SK-N-MC (cell line): ENCODE measurements around the gene USP47.
A peak's percentile ranks its signal among the peaks of the same experiment; 100 is the strongest.

Experiments used
- DNase-seq: peaks from one replicate; pipeline ENCODE4 v3.0.0-alpha.2; 2011; ENCODE audit warnings: low read depth, low spot score
- H3K27ac ChIP-seq: fragments of 200-600 bp; sonication (generic); 2 replicates; pipeline ENCODE4 v1.5.1; 2016; ENCODE audit warnings: mixed run types
- H3K36me3 ChIP-seq: fragments of 200-600 bp; sonication (generic); 2 replicates; pipeline ENCODE4 v1.6.1; 2017; ENCODE audit warnings: antibody characterized with exemption, low read length, mixed read lengths; ENCODE audit not compliant: insufficient read depth
- H3K4me3 ChIP-seq: fragments of 200-600 bp; sonication (generic); 2 replicates; pipeline ENCODE4 v1.5.1; 2016
- H3K9ac ChIP-seq: fragments of 200-600 bp; sonication (generic); 2 replicates; pipeline ENCODE4 v1.8.0; 2017; ENCODE audit warnings: mixed run types, mixed read lengths; ENCODE audit not compliant: insufficient read length
- H3K9me3 ChIP-seq: fragments of 200-600 bp; sonication (generic); 2 replicates; pipeline ENCODE4 v1.6.1; 2017; ENCODE audit warnings: low read depth, mild to moderate bottlenecking, antibody characterized with exemption, low read length, moderate library complexity, mixed read lengths
- EZH2 ChIP-seq: fragments of 200-600 bp; sonication (generic); IDR thresholded peaks from one replicate; pipeline ENCODE4 v1.6.1; 2017; ENCODE audit warnings: antibody characterized with exemption
- FOXP2 ChIP-seq: optimal IDR thresholded peaks from 2 replicates; pipeline ENCODE3; 2011; ENCODE audit warnings: mild to moderate bottlenecking, moderate library complexity; ENCODE audit not compliant: insufficient read depth; ENCODE audit errors: extremely low read length, control extremely low read depth
- POLR2AphosphoS5 ChIP-seq: IDR thresholded peaks from 2 replicates; pipeline ENCODE4 v1.6.1; 2012; ENCODE audit warnings: mild to moderate bottlenecking, low read depth, low read length, borderline replicate concordance

The USP47 gene

GRCh38 chr11:11980200-11980599 lies 138.4 kb downstream of the USP47 start:
- H3K4me3 ChIP-seq: no peak overlapping the region

GRCh38 chr11:11980841-11981308 lies 139.1 kb downstream of the USP47 start:
- Histone ChIP-seq H3K27ac (no peak overlapping the region), H3K9ac (no peak overlapping the region)
- TF ChIP-seq FOXP2 (no peak), EZH2 (no peak), POLR2AphosphoS5 (no peak)

More at GRCh38 chr11:11980200-11980599, 138.4 kb downstream of the USP47 start:
- no peak for DNase-seq
- TF ChIP-seq EZH2 (no peak), POLR2AphosphoS5 (no peak), FOXP2 (no peak)
- H3K9ac ChIP-seq: no peak overlapping the region
- peak overlapping the region; percentile 84 for H3K27ac ChIP-seq
- H3K36me3 ChIP-seq: no peaks in the 10 kb centered on the region
- H3K9me3 ChIP-seq: no peaks in the 10 kb centered on the region

GRCh38 chr11:11981364-11981763 lies 139.6 kb downstream of the USP47 start:
- H3K9ac ChIP-seq: no peak overlapping the region
- no peak overlapping the region for H3K27ac ChIP-seq
- no peak for TF ChIP-seq POLR2AphosphoS5
- no peak for TF ChIP-seq FOXP2
- TF ChIP-seq EZH2: no peak
- no peak overlapping the region for H3K4me3 ChIP-seq
- H3K9me3 ChIP-seq: no peaks in the 10 kb centered on the region
- no peak for DNase-seq
- H3K36me3 ChIP-seq: no peaks in the 10 kb centered on the region

More at GRCh38 chr11:11980841-11981308, 139.1 kb downstream of the USP47 start:
- H3K36me3 ChIP-seq: no peaks in the 10 kb centered on the region
- DNase-seq: no peak
- no peak overlapping the region for H3K4me3 ChIP-seq
- H3K9me3 ChIP-seq: no peaks in the 10 kb centered on the region

GRCh38 chr11:11981840-11982239 lies 140.1 kb downstream of the USP47 start:
- H3K27ac ChIP-seq: no peak overlapping the region

GRCh38 chr11:11982461-11982860 lies 140.7 kb downstream of the USP47 start:
- DNase-seq: no peak
- H3K4me3 ChIP-seq: no peak overlapping the region
- H3K27ac ChIP-seq: no peak overlapping the region
- no peak overlapping the region for H3K9ac ChIP-seq
- H3K36me3 ChIP-seq: no peaks in the 10 kb centered on the region
- no peak for TF ChIP-seq POLR2AphosphoS5
- TF ChIP-seq FOXP2: no peak
- TF ChIP-seq EZH2: no peak
- no peaks in the 10 kb centered on the region for H3K9me3 ChIP-seq

More at GRCh38 chr11:11981840-11982239, 140.1 kb downstream of the USP47 start:
- DNase-seq: no peak
- Histone ChIP-seq H3K36me3 (no peaks in the 10 kb centered on the region), H3K4me3 (no peak overlapping the region), H3K9ac (no peak overlapping the region), H3K9me3 (no peaks in the 10 kb centered on the region)
- TF ChIP-seq FOXP2: no peak
- TF ChIP-seq EZH2: no peak
- TF ChIP-seq POLR2AphosphoS5: no peak

GRCh38 chr11:11982975-11983374 lies 141.2 kb downstream of the USP47 start:
- Histone ChIP-seq H3K9me3 (no peaks in the 10 kb centered on the region), H3K9ac (no peak overlapping the region), H3K36me3 (no peaks in the 10 kb centered on the region), H3K4me3 (no peak overlapping the region), H3K27ac (no peak overlapping the region)
- DNase-seq: no peak
- TF ChIP-seq POLR2AphosphoS5 (no peak), EZH2 (no peak), FOXP2 (no peak)

GRCh38 chr11:11983427-11983826 lies 141.7 kb downstream of the USP47 start:
- Histone ChIP-seq H3K4me3 (no peak overlapping the region), H3K9me3 (no peaks in the 10 kb centered on the region), H3K9ac (no peak overlapping the region), H3K36me3 (no peaks in the 10 kb centered on the region), H3K27ac (no peak overlapping the region)
- TF ChIP-seq POLR2AphosphoS5 (no peak), EZH2 (no peak), FOXP2 (no peak)
- DNase-seq: no peak

- H3K4me3 ChIP-seq: peak overlapping the region; percentile 47
- TF ChIP-seq FOXP2: no peak
- TF ChIP-seq POLR2AphosphoS5: no peak
- no peak for TF ChIP-seq EZH2
- H3K27ac ChIP-seq: peak overlapping the region; percentile 88
- DNase-seq: peak; percentile 70
- no peaks in the 10 kb centered on the region for H3K9me3 ChIP-seq
- H3K9ac ChIP-seq: peak overlapping the region; percentile 4
- H3K36me3 ChIP-seq: no peaks in the 10 kb centered on the region
These were observed 142.8 kb downstream of the USP47 start for GRCh38 chr11:11984563-11984962.

GRCh38 chr11:11985016-11985715 lies 143.4 kb downstream of the USP47 start:
- no peak for TF ChIP-seq POLR2AphosphoS5
- no peak for TF ChIP-seq EZH2
- no peak for TF ChIP-seq FOXP2
- H3K36me3 ChIP-seq: no peaks in the 10 kb centered on the region
- H3K4me3 ChIP-seq: peak overlapping the region; percentile 47
- H3K9me3 ChIP-seq: no peaks in the 10 kb centered on the region
- peak overlapping the region; percentile 4 for H3K9ac ChIP-seq
- peak overlapping the region; percentile 88 for H3K27ac ChIP-seq
- DNase-seq: no peak
